H1 (cell line): ENCODE measurements around the gene RBM38. TPM values are rescaled to one million over a fixed set of nuclear protein-coding genes. Genes with fewer than 3 reads are reported as not detected.

ENCODE experiments used
- ASH2L ChIP-seq: fragments of 200-600, 300-600 bp; sonication (generic); IDR thresholded peaks from one replicate; pipeline ENCODE4 v1.7.1; 2017; ENCODE audit warnings: low read length
- CEBPB ChIP-seq: IDR thresholded peaks from 2 replicates; pipeline ENCODE4 v1.6.1; 2012; ENCODE audit warnings: low read depth, low read length
- GTF2F1 ChIP-seq: IDR thresholded peaks from 2 replicates; pipeline ENCODE4 v1.6.1; 2012; ENCODE audit warnings: low read depth, low read length, improper control_type of control experiment, borderline replicate concordance
- HDAC2 ChIP-seq, 2 experiments: fragments of 300-600 bp in 1 of 2; sonication (generic) in 1 of 2; IDR thresholded peaks; 2 replicates each; pipeline ENCODE4 v1.6.1; 2011 to 2012; ENCODE audit warnings: low read depth in 2 of 2, low read length in 2 of 2, mild to moderate bottlenecking in 2 of 2, moderate library complexity in 2 of 2, borderline replicate concordance in 1 of 2, inconsistent platforms in 1 of 2
- POLR2AphosphoS5 ChIP-seq: IDR thresholded peaks from 2 replicates; pipeline ENCODE4 v1.6.1; 2011; ENCODE audit warnings: low read depth, low read length
- RNF2 ChIP-seq: fragments of 200-900, 300-1000 bp; sonication (generic); IDR thresholded peaks from 2 replicates; pipeline ENCODE4 v1.7.1; 2016; ENCODE audit warnings: borderline replicate concordance, low read depth, mild to moderate bottlenecking, antibody characterized with exemption, low read length; ENCODE audit not compliant: poor library complexity, severe bottlenecking; ENCODE audit errors: missing control alignments
- TAF1 ChIP-seq: IDR thresholded peaks from 2 replicates; pipeline ENCODE4 v1.6.1; 2011; ENCODE audit warnings: mild to moderate bottlenecking, low read depth, low read length
- TBP ChIP-seq: IDR thresholded peaks from 2 replicates; pipeline ENCODE4 v1.6.1; 2011; ENCODE audit warnings: low read depth, low read length, improper control_type of control experiment
- YY1 ChIP-seq: IDR thresholded peaks from 2 replicates; pipeline ENCODE4 v1.6.1; 2011; ENCODE audit warnings: low read depth, mild to moderate bottlenecking, low read length
- polyA plus RNA-seq, 7 experiments: library from polyadenylated mRNA; depleted of rRNA in 3 of 7; stranded (reverse) in 5 of 7; unstranded in 2 of 7; fragments of >200 nt in 5 of 7; fragments of 200-250 nt in 2 of 7; gene quantifications; 1 replicate in 5 of 7; 2 replicates in 1 of 7; 4 replicates in 1 of 7; pipeline versions ENCODE4 v1.2.1 to v1.2.3, GENCODE V29; 2011 to 2013; ENCODE audit warnings: missing spikeins in 2 of 7, mixed read lengths in 2 of 7
- total RNA-seq: library from RNA; stranded (reverse); fragmentation: NEBNext Ultra II Directional; extraction: Animal tissue kit (Norgen Biotek cat#: 25700); gene quantifications from 2 replicates; pipeline ENCODE4 v1.2.1, GENCODE V29; 2021

Gene RBM38
- total and polyA plus RNA-seq, 2 of the 8 experiments (the other 6 are each of a cell fraction or from before 2014, with no cell fraction given), result 57.7 to 109 TPM

GRCh38 chr20:57416296-57417022, 25.3 kb downstream of the RBM38 start (continued):
- no peak for TF ChIP-seq GTF2F1
- no peak for TF ChIP-seq POLR2AphosphoS5
- no peak for TF ChIP-seq YY1
- no peak for TF ChIP-seq HDAC2 (IDR thresholded peaks at IDR 0.05; ENCODE audit: borderline replicate concordance in 1 of 2, low read depth in 2 of 2, low read length in 2 of 2)
- TF ChIP-seq TBP, result no peak
- TF ChIP-seq TAF1, result no peak
- no peak for TF ChIP-seq ASH2L
- TF ChIP-seq CEBPB, result no peak
- TF ChIP-seq RNF2, result no peak
